Astrocyte (in vitro differentiated cells and primary cell): Measurements from ENCODE around the gene TMEM143. TPM values are rescaled to one million over a fixed set of nuclear protein-coding genes. Genes with fewer than 3 reads are reported as not detected.
"Not testable (repeated sequence)": the region's sequence is repeated elsewhere in the genome, so short reads cannot be mapped to it uniquely, and the experiment has no call there.

Experiments
- DNase-seq: peaks from one replicate; pipeline ENCODE4 v3.0.0-alpha.2; 2010; ENCODE audit warnings: low read depth
- FAIRE-seq: peaks from 2 replicates; lab custom pipeline; 2011; peaks lifted over from hg19 to GRCh38; lab: Jason Lieb, UNC
- H2AFZ ChIP-seq: 2 replicates; pipeline ENCODE4 v1.6.0; 2012; ENCODE audit warnings: low read depth, low read length, inconsistent platforms
- H3K27ac ChIP-seq: 2 replicates; pipeline ENCODE4 v1.5.1; 2011; ENCODE audit warnings: low read depth, low read length, inconsistent platforms
- H3K27me3 ChIP-seq: 2 replicates; pipeline ENCODE4 v1.6.0; 2011; ENCODE audit warnings: low read length, inconsistent platforms; ENCODE audit not compliant: insufficient read depth
- H3K36me3 ChIP-seq: 2 replicates; pipeline ENCODE4 v1.5.1; 2011; ENCODE audit warnings: low read length, inconsistent platforms; ENCODE audit not compliant: insufficient read depth
- H3K4me1 ChIP-seq: 2 replicates; pipeline ENCODE4 v1.5.1; 2011; ENCODE audit warnings: low read length, inconsistent platforms; ENCODE audit not compliant: insufficient read depth
- H3K4me2 ChIP-seq: 2 replicates; pipeline ENCODE4 v1.6.0; 2012; ENCODE audit warnings: low read length, inconsistent platforms
- H3K4me3 ChIP-seq: 2 replicates; pipeline ENCODE4 v1.5.1; 2011; ENCODE audit warnings: low read depth, mild to moderate bottlenecking, low read length, inconsistent platforms; ENCODE audit not compliant: insufficient read depth
- H3K79me2 ChIP-seq: 2 replicates; pipeline ENCODE4 v1.6.0; 2012; ENCODE audit warnings: mild to moderate bottlenecking, low read length, inconsistent platforms; ENCODE audit not compliant: insufficient read depth
- H3K9ac ChIP-seq: 2 replicates; pipeline ENCODE4 v1.6.0; 2012; ENCODE audit warnings: mild to moderate bottlenecking, low read length, inconsistent platforms
- H3K9me3 ChIP-seq: 2 replicates; pipeline ENCODE4 v1.5.1; 2012; ENCODE audit warnings: low read depth, mild to moderate bottlenecking, low read length, inconsistent platforms; ENCODE audit not compliant: insufficient read depth
- H4K20me1 ChIP-seq: 2 replicates; pipeline ENCODE4 v1.6.0; 2012; ENCODE audit warnings: low read length, inconsistent platforms; ENCODE audit not compliant: insufficient read depth
- H3K27ac Mint-ChIP-seq: one replicate; pipeline ENCODE4 v1.8.0; 2021; ENCODE audit warnings: mild to moderate bottlenecking, mixed read lengths; ENCODE audit not compliant: unreplicated experiment
- H3K27me3 Mint-ChIP-seq: one replicate; pipeline ENCODE4 v1.8.0; 2021; ENCODE audit warnings: low read depth, mixed read lengths; ENCODE audit not compliant: unreplicated experiment
- H3K36me3 Mint-ChIP-seq: one replicate; pipeline ENCODE4 v1.8.0; 2021; ENCODE audit warnings: low read depth, mixed read lengths; ENCODE audit not compliant: unreplicated experiment
- H3K4me1 Mint-ChIP-seq: one replicate; pipeline ENCODE4 v1.8.0; 2021; ENCODE audit warnings: low read depth, mixed read lengths; ENCODE audit not compliant: unreplicated experiment
- H3K4me3 Mint-ChIP-seq: one replicate; pipeline ENCODE4 v1.8.0; 2021; ENCODE audit warnings: mild to moderate bottlenecking, moderate library complexity, mixed read lengths; ENCODE audit not compliant: unreplicated experiment
- H3K9me3 Mint-ChIP-seq: one replicate; pipeline ENCODE4 v1.8.0; 2021; ENCODE audit warnings: mild to moderate bottlenecking, mixed read lengths; ENCODE audit not compliant: unreplicated experiment
- CTCF ChIP-seq: IDR thresholded peaks from 2 replicates; pipeline ENCODE4 v1.5.1; 2011; ENCODE audit warnings: low read depth, mild to moderate bottlenecking, inconsistent platforms, low read length, moderate library complexity; ENCODE audit not compliant: insufficient read depth
- EZH2 ChIP-seq: IDR thresholded peaks from 2 replicates; pipeline ENCODE4 v1.6.1; 2012; ENCODE audit warnings: mild to moderate bottlenecking, low read length, inconsistent platforms; ENCODE audit not compliant: insufficient read depth
- total RNA-seq: library from RNA; stranded (reverse); gene quantifications from 2 replicates; pipeline ENCODE4 v1.2.1, GENCODE V29; 2021

Gene TMEM143
- total RNA-seq, 1 donor from 2014 or later, result 8.7 TPM

DNA sequence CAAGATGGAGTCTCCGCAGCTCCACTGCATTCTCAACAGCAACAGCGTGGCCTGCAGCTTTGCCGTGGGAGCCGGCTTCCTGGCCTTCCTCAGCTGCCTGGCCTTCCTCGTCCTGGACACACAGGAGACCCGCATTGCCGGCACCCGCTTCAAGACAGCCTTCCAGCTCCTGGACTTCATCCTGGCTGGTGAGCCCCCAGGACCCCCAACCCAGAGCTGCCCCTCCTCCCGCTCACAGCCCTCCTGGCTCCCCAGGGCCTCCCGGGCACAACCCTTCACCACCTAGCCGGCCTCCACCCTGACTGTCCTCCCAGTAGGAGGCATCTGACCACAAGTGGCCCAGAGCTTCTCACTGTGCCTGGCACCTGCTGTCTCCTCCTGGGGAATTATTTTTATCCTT lies 9.8 kb upstream of the TMEM143 start:
- H4K20me1 ChIP-seq, result no peaks in the 10 kb centered on the region
- no peak overlapping the region for H3K4me3 ChIP-seq
- H3K79me2 ChIP-seq, result no peaks in the 10 kb centered on the region
- no peak overlapping the region for H3K4me2 ChIP-seq
- no peak overlapping the region for H3K27ac Mint-ChIP-seq
- H3K36me3 Mint-ChIP-seq, result peaks cover 6% of the 10 kb centered on the region
- H3K27ac ChIP-seq, result no peak overlapping the region
- no peaks in the 10 kb centered on the region for H3K4me1 ChIP-seq
- H3K9me3 Mint-ChIP-seq, result no peaks in the 10 kb centered on the region
- DNase-seq, result no peak
- H3K9me3 ChIP-seq, result no peaks in the 10 kb centered on the region
- H3K36me3 ChIP-seq, result no peaks in the 10 kb centered on the region
- no peaks in the 10 kb centered on the region for H3K27me3 ChIP-seq
- FAIRE-seq, result no peak
- H3K27me3 Mint-ChIP-seq, result peaks cover 25% of the 10 kb centered on the region
- H3K4me1 Mint-ChIP-seq, result no peaks in the 10 kb centered on the region
- H3K4me3 Mint-ChIP-seq, result no peak overlapping the region
- no peak overlapping the region for H3K9ac ChIP-seq
- no peak overlapping the region for H2AFZ ChIP-seq
- no peak for TF ChIP-seq CTCF
- TF ChIP-seq EZH2, result no peak

DNA sequence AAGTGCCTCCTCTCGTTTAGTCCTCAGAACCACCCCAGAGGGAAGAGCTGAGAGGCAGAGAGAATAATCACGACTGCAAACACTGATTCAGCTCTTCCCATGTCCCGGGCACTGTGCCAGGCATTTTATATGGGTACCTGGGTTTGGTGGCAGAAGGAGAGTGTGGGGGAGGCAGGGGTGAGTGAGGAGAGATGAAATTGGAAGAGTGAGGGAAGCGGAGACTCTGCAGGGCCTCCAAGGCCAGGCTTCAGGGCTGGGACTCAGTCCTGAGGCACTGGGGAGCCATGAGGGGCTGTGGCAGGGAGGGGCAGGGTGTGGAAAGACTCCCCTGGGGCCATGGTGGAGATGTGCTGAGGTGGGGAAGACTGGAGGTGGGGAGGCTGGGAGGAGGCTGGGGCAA lies 9.2 kb upstream of the TMEM143 start:
- H3K79me2 ChIP-seq, result no peaks in the 10 kb centered on the region
- DNase-seq (no peak), FAIRE-seq (no peak)
- H3K4me2 ChIP-seq, result no peak overlapping the region
- no peak overlapping the region for H2AFZ ChIP-seq
- TF ChIP-seq EZH2, result no peak
- no peak for TF ChIP-seq CTCF
- Mint-ChIP-seq H3K9me3 (no peaks in the 10 kb centered on the region), H3K4me1 (no peaks in the 10 kb centered on the region), H3K27me3 (peaks cover 25% of the 10 kb centered on the region), H3K27ac (no peak overlapping the region), H3K4me3 (no peak overlapping the region), H3K36me3 (peaks cover 6% of the 10 kb centered on the region)
- no peaks in the 10 kb centered on the region for H4K20me1 ChIP-seq
- H3K36me3 ChIP-seq, result no peaks in the 10 kb centered on the region
- no peak overlapping the region for H3K27ac ChIP-seq
- no peak overlapping the region for H3K9ac ChIP-seq
- H3K9me3 ChIP-seq, result no peaks in the 10 kb centered on the region
- no peak overlapping the region for H3K4me3 ChIP-seq
- no peaks in the 10 kb centered on the region for H3K27me3 ChIP-seq
- no peaks in the 10 kb centered on the region for H3K4me1 ChIP-seq

DNA sequence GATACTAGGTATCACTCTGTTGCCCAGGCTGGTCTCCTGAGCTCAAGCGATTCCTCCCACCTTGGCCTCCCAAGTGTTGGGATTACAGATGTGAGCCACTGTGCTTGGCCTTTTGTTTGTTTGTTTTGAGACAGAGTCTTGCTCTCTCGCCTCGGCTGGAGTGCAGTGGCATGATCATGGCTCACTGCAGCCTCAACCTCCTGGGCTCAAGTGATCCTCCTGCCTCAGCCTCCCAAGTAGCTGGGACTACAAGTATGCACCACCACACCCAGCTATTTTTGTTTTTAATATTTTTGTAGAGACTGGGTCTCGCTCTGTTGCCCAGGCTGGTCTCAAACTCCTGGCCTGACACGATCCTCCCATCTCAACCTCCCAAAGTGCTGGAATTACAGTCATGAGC lies 8.0 kb upstream of the TMEM143 start:
- H4K20me1 ChIP-seq, H2AFZ ChIP-seq, H3K9me3 Mint-ChIP-seq, H3K4me1 ChIP-seq, H3K9me3 ChIP-seq, H3K79me2 ChIP-seq, H3K4me2 ChIP-seq, H3K9ac ChIP-seq, H3K36me3 ChIP-seq, DNase-seq, FAIRE-seq, H3K4me1 Mint-ChIP-seq, H3K36me3 Mint-ChIP-seq, H3K4me3 ChIP-seq, H3K27me3 ChIP-seq, H3K4me3 Mint-ChIP-seq, H3K27ac ChIP-seq, H3K27ac Mint-ChIP-seq: not testable (repeated sequence)
- peaks cover 25% of the 10 kb centered on the region for H3K27me3 Mint-ChIP-seq
